GM12878 (cell line): Measurements from ENCODE around the gene POLN. TPM values are rescaled to one million over a fixed set of nuclear protein-coding genes. Genes with fewer than 3 reads are reported as not detected.

Source experiments
- ATAC-seq: fragments of 200-7000 bp; cut with Tn5 transposase; 3 replicates; pipeline ENCODE4 v1.9.1; 2020; ENCODE audit warnings: mild to moderate bottlenecking, moderate library complexity
- BruUV-seq: library from RNA; stranded (reverse); fragments of 400-500 nt; replicated peaks from 2 replicates; lab custom pipeline; 2021; lab: Mats Ljungman, UMichigan
- CTCF ChIA-PET: fragments of 300-600 bp; sonication (Branson Sonifier 250); formaldehyde crosslinking; extraction: SDS; loops from one replicate; lab custom pipeline; 2021; ENCODE audit warnings: inconsistent platforms; lab: Yijun Ruan, JAX
- POLR2A ChIA-PET: fragments of 350-600 bp; formaldehyde crosslinking; extraction: SDS; loops from one replicate; lab custom pipeline; 2021; ENCODE audit warnings: inconsistent platforms; lab: Charles Lee
- RAD21 ChIA-PET: fragments of 300-600 bp; sonication (Branson Sonifier 250); formaldehyde crosslinking; loops from one replicate; lab custom pipeline; 2023; ENCODE audit warnings: antibody characterized with exemption; ENCODE audit not compliant: unreplicated experiment; lab: Charles Lee
- SMC1A ChIA-PET: fragments of 300-600 bp; sonication (Branson Sonifier 250); formaldehyde crosslinking; loops from one replicate; lab custom pipeline; 2023; ENCODE audit not compliant: unreplicated experiment, uncharacterized antibody; lab: Charles Lee
- DNase-seq: peaks from one replicate; pipeline ENCODE4 v3.0.0-alpha.2; 2011; ENCODE audit warnings: low read depth, low spot score
- FAIRE-seq: peaks from 3 replicates; lab custom pipeline; 2011; peaks lifted over from hg19 to GRCh38; lab: Jason Lieb, UNC
- H2AFZ ChIP-seq: 2 replicates; pipeline ENCODE4 v1.6.0; 2011; ENCODE audit warnings: low read depth, low read length, control low read depth; ENCODE audit not compliant: control insufficient read depth
- H3K27ac ChIP-seq: 2 replicates; pipeline ENCODE4 v1.5.1; 2011; ENCODE audit warnings: control low read depth; ENCODE audit not compliant: control insufficient read depth, insufficient read depth
- H3K27me3 ChIP-seq, 2 experiments: replicated peaks in 1 of 2; 2 replicates each; pipeline versions ENCODE4 v1.6.0 to v1.6.1; 2011; ENCODE audit warnings: low read length in 1 of 2; ENCODE audit not compliant: control insufficient read depth in 2 of 2, insufficient read depth in 2 of 2
- H3K36me3 ChIP-seq, 2 experiments: 2 replicates each; pipeline ENCODE4 v1.5.1; 2011; ENCODE audit warnings: low read length in 1 of 2; ENCODE audit not compliant: control insufficient read depth in 2 of 2, insufficient read depth in 2 of 2
- H3K4me1 ChIP-seq: 2 replicates; pipeline ENCODE4 v1.6.1; 2011; ENCODE audit warnings: mild to moderate bottlenecking, low read length, moderate library complexity, mixed read lengths; ENCODE audit not compliant: control insufficient read depth, insufficient read depth
- H3K4me2 ChIP-seq: 2 replicates; pipeline ENCODE4 v1.6.0; 2011; ENCODE audit warnings: control low read depth; ENCODE audit not compliant: control insufficient read depth, insufficient read depth
- H3K4me3 ChIP-seq: fragments of 200-600 bp; sonication (generic); 2 replicates; pipeline ENCODE4 v1.5.1; 2016
- H3K79me2 ChIP-seq: 2 replicates; pipeline ENCODE4 v1.6.0; 2011; ENCODE audit warnings: low read length; ENCODE audit not compliant: control insufficient read depth, insufficient read depth
- H3K9ac ChIP-seq: 2 replicates; pipeline ENCODE4 v1.8.0; 2011; ENCODE audit warnings: low read length, control low read depth, mixed read lengths; ENCODE audit not compliant: control insufficient read depth, insufficient read depth
- H3K9me3 ChIP-seq: replicated peaks from 3 replicates; pipeline ENCODE4 v1.5.1; 2011; ENCODE audit warnings: mild to moderate bottlenecking, low read length; ENCODE audit not compliant: control insufficient read depth, insufficient read depth
- H4K20me1 ChIP-seq: 2 replicates; pipeline ENCODE4 v1.6.0; 2011; ENCODE audit not compliant: control insufficient read depth, insufficient read depth
- ASH2L ChIP-seq: fragments of 300-600, 200-600 bp; sonication (generic); IDR thresholded peaks from 2 replicates; pipeline ENCODE4 v1.6.1; 2017; ENCODE audit warnings: low read depth, mild to moderate bottlenecking, borderline replicate concordance
- CBFB ChIP-seq: IDR thresholded peaks from 2 replicates; pipeline ENCODE4 v1.6.1; 2016; ENCODE audit warnings: antibody characterized with exemption, low read depth
- HCFC1 ChIP-seq: fragments of 150-350 bp; IDR thresholded peaks from 2 replicates; pipeline ENCODE4 v1.6.1; 2014; ENCODE audit warnings: low read length
- MYC ChIP-seq: IDR thresholded peaks from 2 replicates; pipeline ENCODE4 v1.6.1; 2011; ENCODE audit warnings: mild to moderate bottlenecking, low read length, moderate library complexity, inconsistent platforms; ENCODE audit not compliant: insufficient read depth, insufficient replicate concordance, insufficient read length, severe bottlenecking
- NFYA ChIP-seq: IDR thresholded peaks from 2 replicates; pipeline ENCODE4 v1.6.1; 2011; ENCODE audit warnings: low read depth, mild to moderate bottlenecking, low read length, improper control_type of control experiment, borderline replicate concordance
- SMC3 ChIP-seq: IDR thresholded peaks from 2 replicates; pipeline ENCODE4 v1.6.1; 2011; ENCODE audit warnings: low read length, improper control_type of control experiment, borderline replicate concordance
- TBL1XR1 ChIP-seq: IDR thresholded peaks from 2 replicates; pipeline ENCODE4 v1.6.1; 2012; ENCODE audit warnings: low read depth, low read length, improper control_type of control experiment
- WGBS: methylation state at CpG from one replicate; pipeline ENCODE4 v1.1.6; 2016; ENCODE audit warnings: low lambda C conversion rate; ENCODE audit not compliant: insufficient replicate concordance, insufficient coverage; ENCODE audit errors: missing lambda C conversion rate; 5-methylcytosine and 5-hydroxymethylcytosine counted together
- in situ Hi-C: fragments of 300-500 bp; cut with MboI; formaldehyde crosslinking; loops from 9 replicates; pipeline ENCODE4 v1.14.3; 2018; ENCODE audit warnings: mixed read lengths
- intact Hi-C: fragments of 100-400 bp; cut with micrococcal nuclease; formaldehyde crosslinking; loops from one replicate; pipeline ENCODE4 v1.14.2; 2022; ENCODE audit not compliant: unreplicated experiment
- polyA plus RNA-seq, 11 experiments: library from polyadenylated mRNA; depleted of rRNA in 4 of 11; unstranded in 6 of 11; stranded (reverse) in 5 of 11; fragments of >200 nt; fragmentation: Nextera tagmentation in 4 of 11; fragmentation: Illumina TruSeq in 1 of 11; extraction: Ambion mirVana in 4 of 11; extraction: Trizol in 1 of 11; gene quantifications; 1 replicate in 1 of 11; 2 replicates in 10 of 11; pipeline versions ENCODE4 v1.2.1 to v1.2.3, GENCODE V29; 2011 to 2016; ENCODE audit warnings: inconsistent platforms in 2 of 11, missing spikeins in 2 of 11, low read depth in 1 of 11
- total RNA-seq, 4 experiments: library from RNA; depleted of rRNA in 3 of 4; stranded (reverse); fragments of >200 nt in 3 of 4; fragmentation: Illumina TruSeq in 1 of 4; extraction: Trizol in 1 of 4; gene quantifications; 2 replicates each; pipeline versions ENCODE4 v1.2.1 to v1.2.3, GENCODE V29; 2013 to 2021
- TF ChIP-seq, protein P1 (sequence below): IDR thresholded peaks from 2 replicates; pipeline ENCODE4 v1.6.1; 2012; ENCODE audit warnings: low read length, inconsistent platforms
- TF ChIP-seq, protein P2 (sequence below): fragments of 450-650 bp; IDR thresholded peaks from 2 replicates; pipeline ENCODE4 v1.6.1; 2014; ENCODE audit warnings: mild to moderate bottlenecking
- TF ChIP-seq, protein P3 (sequence below): fragments of 450-650 bp; formaldehyde crosslinking; IDR thresholded peaks from 2 replicates; pipeline ENCODE4 v1.5.0; 2022; ENCODE audit warnings: mild to moderate bottlenecking, missing genetic modification characterization
- TF ChIP-seq, protein P4 (sequence below): IDR thresholded peaks from 2 replicates; pipeline ENCODE4 v1.6.1; 2011; ENCODE audit warnings: borderline replicate concordance, low read depth, mild to moderate bottlenecking, moderate library complexity, mixed read lengths, low read length; ENCODE audit not compliant: insufficient read depth; ENCODE audit errors: extremely low read length

The POLN gene
- total and polyA plus RNA-seq, 10 of the 15 experiments (the other 5 are each of a cell fraction or from before 2014, with no cell fraction given): 0.09 to 2.0 (median 0.95) TPM; not detected in 1

DNA sequence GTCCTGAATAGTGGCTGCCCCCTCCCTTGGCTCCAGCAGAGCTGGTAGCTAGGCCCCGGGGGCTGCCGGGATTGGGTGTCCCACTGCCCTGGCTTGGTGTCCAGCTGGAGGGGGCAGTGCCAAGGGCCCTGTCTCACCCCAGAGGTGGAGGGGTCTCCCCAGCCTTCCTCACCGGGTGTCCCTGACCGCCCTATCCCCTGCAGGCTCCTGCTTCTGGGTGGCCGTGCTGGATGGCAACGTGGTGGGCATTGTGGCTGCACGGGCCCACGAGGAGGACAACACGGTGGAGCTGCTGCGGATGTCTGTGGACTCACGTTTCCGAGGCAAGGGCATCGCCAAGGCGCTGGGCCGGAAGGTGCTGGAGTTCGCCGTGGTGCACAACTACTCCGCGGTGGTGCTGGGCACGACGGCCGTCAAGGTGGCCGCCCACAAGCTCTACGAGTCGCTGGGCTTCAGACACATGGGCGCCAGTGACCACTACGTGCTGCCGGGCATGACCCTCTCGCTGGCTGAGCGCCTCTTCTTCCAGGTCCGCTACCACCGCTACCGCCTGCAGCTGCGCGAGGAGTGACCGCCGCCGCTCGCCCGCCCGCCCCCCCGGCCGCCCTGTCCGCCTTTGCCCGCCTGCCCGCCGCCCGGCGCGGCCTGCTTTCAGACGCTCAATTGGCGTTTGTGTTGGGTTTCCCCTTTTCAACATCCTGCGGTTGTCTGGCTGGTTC is 178.2 kb downstream of the POLN start:
- DNase-seq: no peak
- no peak overlapping the region for H2AFZ ChIP-seq
- H3K27ac ChIP-seq: no peak overlapping the region
- TF ChIP-seq, protein P1, sequence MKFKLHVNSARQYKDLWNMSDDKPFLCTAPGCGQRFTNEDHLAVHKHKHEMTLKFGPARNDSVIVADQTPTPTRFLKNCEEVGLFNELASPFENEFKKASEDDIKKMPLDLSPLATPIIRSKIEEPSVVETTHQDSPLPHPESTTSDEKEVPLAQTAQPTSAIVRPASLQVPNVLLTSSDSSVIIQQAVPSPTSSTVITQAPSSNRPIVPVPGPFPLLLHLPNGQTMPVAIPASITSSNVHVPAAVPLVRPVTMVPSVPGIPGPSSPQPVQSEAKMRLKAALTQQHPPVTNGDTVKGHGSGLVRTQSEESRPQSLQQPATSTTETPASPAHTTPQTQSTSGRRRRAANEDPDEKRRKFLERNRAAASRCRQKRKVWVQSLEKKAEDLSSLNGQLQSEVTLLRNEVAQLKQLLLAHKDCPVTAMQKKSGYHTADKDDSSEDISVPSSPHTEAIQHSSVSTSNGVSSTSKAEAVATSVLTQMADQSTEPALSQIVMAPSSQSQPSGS: no peak
- TF ChIP-seq, protein P2, sequence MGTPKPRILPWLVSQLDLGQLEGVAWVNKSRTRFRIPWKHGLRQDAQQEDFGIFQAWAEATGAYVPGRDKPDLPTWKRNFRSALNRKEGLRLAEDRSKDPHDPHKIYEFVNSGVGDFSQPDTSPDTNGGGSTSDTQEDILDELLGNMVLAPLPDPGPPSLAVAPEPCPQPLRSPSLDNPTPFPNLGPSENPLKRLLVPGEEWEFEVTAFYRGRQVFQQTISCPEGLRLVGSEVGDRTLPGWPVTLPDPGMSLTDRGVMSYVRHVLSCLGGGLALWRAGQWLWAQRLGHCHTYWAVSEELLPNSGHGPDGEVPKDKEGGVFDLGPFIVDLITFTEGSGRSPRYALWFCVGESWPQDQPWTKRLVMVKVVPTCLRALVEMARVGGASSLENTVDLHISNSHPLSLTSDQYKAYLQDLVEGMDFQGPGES: no peak
- TF ChIP-seq TBL1XR1 (no peak), NFYA (no peak), CBFB (no peak), HCFC1 (no peak), ASH2L (no peak), SMC3 (no peak), MYC (no peak)
- TF ChIP-seq, protein P3, sequence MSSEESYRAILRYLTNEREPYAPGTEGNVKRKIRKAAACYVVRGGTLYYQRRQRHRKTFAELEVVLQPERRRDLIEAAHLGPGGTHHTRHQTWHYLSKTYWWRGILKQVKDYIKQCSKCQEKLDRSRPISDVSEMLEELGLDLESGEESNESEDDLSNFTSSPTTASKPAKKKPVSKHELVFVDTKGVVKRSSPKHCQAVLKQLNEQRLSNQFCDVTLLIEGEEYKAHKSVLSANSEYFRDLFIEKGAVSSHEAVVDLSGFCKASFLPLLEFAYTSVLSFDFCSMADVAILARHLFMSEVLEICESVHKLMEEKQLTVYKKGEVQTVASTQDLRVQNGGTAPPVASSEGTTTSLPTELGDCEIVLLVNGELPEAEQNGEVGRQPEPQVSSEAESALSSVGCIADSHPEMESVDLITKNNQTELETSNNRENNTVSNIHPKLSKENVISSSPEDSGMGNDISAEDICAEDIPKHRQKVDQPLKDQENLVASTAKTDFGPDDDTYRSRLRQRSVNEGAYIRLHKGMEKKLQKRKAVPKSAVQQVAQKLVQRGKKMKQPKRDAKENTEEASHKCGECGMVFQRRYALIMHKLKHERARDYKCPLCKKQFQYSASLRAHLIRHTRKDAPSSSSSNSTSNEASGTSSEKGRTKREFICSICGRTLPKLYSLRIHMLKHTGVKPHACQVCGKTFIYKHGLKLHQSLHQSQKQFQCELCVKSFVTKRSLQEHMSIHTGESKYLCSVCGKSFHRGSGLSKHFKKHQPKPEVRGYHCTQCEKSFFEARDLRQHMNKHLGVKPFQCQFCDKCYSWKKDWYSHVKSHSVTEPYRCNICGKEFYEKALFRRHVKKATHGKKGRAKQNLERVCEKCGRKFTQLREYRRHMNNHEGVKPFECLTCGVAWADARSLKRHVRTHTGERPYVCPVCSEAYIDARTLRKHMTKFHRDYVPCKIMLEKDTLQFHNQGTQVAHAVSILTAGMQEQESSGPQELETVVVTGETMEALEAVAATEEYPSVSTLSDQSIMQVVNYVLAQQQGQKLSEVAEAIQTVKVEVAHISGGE (CRISPR knock-in tag): no peak
- TF ChIP-seq, protein P4, sequence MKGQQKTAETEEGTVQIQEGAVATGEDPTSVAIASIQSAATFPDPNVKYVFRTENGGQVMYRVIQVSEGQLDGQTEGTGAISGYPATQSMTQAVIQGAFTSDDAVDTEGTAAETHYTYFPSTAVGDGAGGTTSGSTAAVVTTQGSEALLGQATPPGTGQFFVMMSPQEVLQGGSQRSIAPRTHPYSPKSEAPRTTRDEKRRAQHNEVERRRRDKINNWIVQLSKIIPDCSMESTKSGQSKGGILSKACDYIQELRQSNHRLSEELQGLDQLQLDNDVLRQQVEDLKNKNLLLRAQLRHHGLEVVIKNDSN: no peak
- TF ChIP-seq, all 136 proteins: peak for 0
- ChIA-PET RAD21 (no interaction called here), POLR2A (no interaction called here), CTCF (no interaction called here), SMC1A (no interaction called here)
- in situ Hi-C loops (no loop called here), intact Hi-C loops (no loop called here)
- H3K4me3 ChIP-seq: no peak overlapping the region
- H3K4me2 ChIP-seq: no peak overlapping the region
- WGBS: 78% methylated on average over 52 of the region's 53 CpGs
- H3K36me3 ChIP-seq: no peaks in the 10 kb centered on the region
- H3K27me3 ChIP-seq: no peaks in the 10 kb centered on the region; a peak in 2 of 4 replicates
- no peaks in the 10 kb centered on the region for H3K9me3 ChIP-seq
- BruUV-seq: no TSS peak
- no peaks in the 10 kb centered on the region for H4K20me1 ChIP-seq
- H3K4me1 ChIP-seq: no peaks in the 10 kb centered on the region
- H3K79me2 ChIP-seq: no peaks in the 10 kb centered on the region
- H3K9ac ChIP-seq: no peak overlapping the region
- ATAC-seq (no peak), FAIRE-seq (no peak)
